Subcutaneous abdominal adipose tissue (tissue), 5 donors: Measurements from ENCODE around the gene KIFAP3.
"Not testable (repeated sequence)": the region's sequence is repeated elsewhere in the genome, so short reads cannot be mapped to it uniquely, and the experiment has no call there.

Experiments used
- H3K27ac ChIP-seq: one replicate; pipeline ENCODE4 v1.7.0; 2013; ENCODE audit warnings: low read depth, mild to moderate bottlenecking, inconsistent platforms, low read length, moderate library complexity
- H3K27me3 ChIP-seq, 5 donors: one replicate each; pipeline ENCODE4 v1.7.0; 2013; ENCODE audit warnings: low read length in 5 of 5, inconsistent platforms in 1 of 5; ENCODE audit not compliant: control insufficient read depth in 5 of 5, insufficient read depth in 4 of 5
- H3K36me3 ChIP-seq, 5 donors: one replicate each; pipeline ENCODE4 v1.7.0; 2013; ENCODE audit warnings: low read length in 5 of 5; ENCODE audit not compliant: control insufficient read depth in 5 of 5, insufficient read depth in 5 of 5
- H3K4me1 ChIP-seq, 5 donors: one replicate each; pipeline ENCODE4 v1.7.0; 2013; ENCODE audit warnings: low read length in 5 of 5, mild to moderate bottlenecking in 3 of 5, moderate library complexity in 1 of 5; ENCODE audit not compliant: control insufficient read depth in 5 of 5, insufficient read depth in 5 of 5
- H3K4me3 ChIP-seq, 5 donors: one replicate each; pipeline ENCODE4 v1.7.0; 2013; ENCODE audit warnings: low read length in 5 of 5, low read depth in 1 of 5
- H3K9ac ChIP-seq, 5 donors: one replicate each; pipeline ENCODE4 v1.7.0; 2013; ENCODE audit warnings: low read length in 5 of 5, mild to moderate bottlenecking in 4 of 5, moderate library complexity in 3 of 5
- H3K9me3 ChIP-seq, 5 donors: one replicate each; pipeline ENCODE4 v1.7.0; 2013; ENCODE audit warnings: low read length in 5 of 5; ENCODE audit not compliant: control insufficient read depth in 5 of 5
- donor health status: healthy.
- donor health status: healthy.
- donor health status: healthy.
- donor health status: healthy.
- donor health status: healthy.

Gene KIFAP3

GRCh38 chr1:170085091-170085490 is 10.6 kb upstream of the KIFAP3 start:
- H3K9me3 ChIP-seq, result no peaks in the 10 kb centered on the region
- no peak overlapping the region for H3K27ac ChIP-seq
- no peak overlapping the region for H3K4me3 ChIP-seq
- no peaks in the 10 kb centered on the region for H3K36me3 ChIP-seq
- no peaks in the 10 kb centered on the region for H3K4me1 ChIP-seq
- H3K27me3 ChIP-seq, result no peaks in the 10 kb centered on the region
- H3K9ac ChIP-seq, result no peak overlapping the region

- H3K36me3 ChIP-seq, result no peaks in the 10 kb centered on the region
- H3K9me3 ChIP-seq, result peaks cover 0 to 7% (median 3%) of the 10 kb centered on the region in 5 donors
- peaks cover 2 to 13% (median 12%) of the 10 kb centered on the region in 5 donors for H3K4me1 ChIP-seq
- no peak overlapping the region for H3K4me3 ChIP-seq
- no peaks in the 10 kb centered on the region for H3K27me3 ChIP-seq
- no peak overlapping the region for H3K9ac ChIP-seq
- H3K27ac ChIP-seq, result no peak overlapping the region
These were observed 4.2 kb upstream of the KIFAP3 start for GRCh38 chr1:170078610-170079189.

- Histone ChIP-seq H3K4me1 (peaks cover 2 to 19% (median 17%) of the 10 kb centered on the region in 5 donors), H3K9me3 (peaks cover 0 to 7% (median 3%) of the 10 kb centered on the region in 5 donors), H3K4me3 (no peak overlapping the region), H3K27me3 (no peaks in the 10 kb centered on the region), H3K27ac (no peak overlapping the region), H3K36me3 (no peaks in the 10 kb centered on the region), H3K9ac (no peak overlapping the region)
These were observed 3.4 kb upstream of the KIFAP3 start for GRCh38 chr1:170077926-170078325.

GRCh38 chr1:170076952-170077351 is 2.5 kb upstream of the KIFAP3 start:
- peaks cover 2 to 21% (median 17%) of the 10 kb centered on the region in 5 donors for H3K4me1 ChIP-seq
- H3K9ac ChIP-seq, H3K4me3 ChIP-seq, H3K36me3 ChIP-seq, H3K9me3 ChIP-seq, H3K27me3 ChIP-seq, H3K27ac ChIP-seq: not testable (repeated sequence)

DNA sequence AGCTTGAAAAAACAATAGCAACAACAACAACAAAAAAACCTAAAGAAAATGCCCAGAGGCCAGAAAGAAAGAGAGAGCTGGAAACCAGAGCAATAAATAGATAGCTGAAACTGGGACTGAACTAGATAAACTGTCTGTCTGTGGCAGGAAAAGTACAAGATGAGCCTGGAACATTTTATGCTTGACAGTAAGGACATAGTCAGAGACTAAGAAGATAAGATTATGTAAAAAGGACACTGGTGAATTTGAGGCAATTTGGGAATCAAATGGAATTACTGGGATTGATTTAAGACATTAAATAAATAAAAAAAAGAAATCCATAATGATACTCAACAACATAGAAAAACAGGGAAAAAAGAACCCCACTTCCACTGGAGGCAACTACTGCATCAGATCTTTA is 1.7 kb upstream of the KIFAP3 start:
- no peak overlapping the region for H3K27ac ChIP-seq
- no peak overlapping the region for H3K4me3 ChIP-seq
- no peaks in the 10 kb centered on the region for H3K36me3 ChIP-seq
- H3K4me1 ChIP-seq, result peaks cover 2 to 21% (median 17%) of the 10 kb centered on the region in 5 donors
- no peak overlapping the region for H3K9ac ChIP-seq
- H3K27me3 ChIP-seq, result no peaks in the 10 kb centered on the region
- H3K9me3 ChIP-seq, result peaks cover 0 to 7% (median 4%) of the 10 kb centered on the region in 5 donors

GRCh38 chr1:170075186-170075585 is 691 bp upstream of the KIFAP3 start:
- H3K4me1 ChIP-seq, result peaks cover 2 to 21% (median 17%) of the 10 kb centered on the region in 5 donors
- peak overlapping the region; percentile 51 for H3K27ac ChIP-seq
- no peaks in the 10 kb centered on the region for H3K36me3 ChIP-seq
- peak overlapping the region in 3 of 5 donors; percentile 48 to 89 (median 87) for H3K9ac ChIP-seq
- H3K4me3 ChIP-seq, result peak overlapping the region; percentile 79 to 98 (median 86)
- H3K9me3 ChIP-seq, result peaks cover 0 to 10% (median 4%) of the 10 kb centered on the region in 5 donors
- H3K27me3 ChIP-seq, result no peaks in the 10 kb centered on the region

- peak overlapping the region; percentile 73 to 97 (median 89) for H3K9ac ChIP-seq
- peaks cover 2 to 21% (median 17%) of the 10 kb centered on the region in 5 donors for H3K4me1 ChIP-seq
- peaks cover 0 to 7% (median 3%) of the 10 kb centered on the region in 5 donors for H3K9me3 ChIP-seq
These were observed 624 bp downstream of the KIFAP3 start for GRCh38 chr1:170073893-170074249.

DNA sequence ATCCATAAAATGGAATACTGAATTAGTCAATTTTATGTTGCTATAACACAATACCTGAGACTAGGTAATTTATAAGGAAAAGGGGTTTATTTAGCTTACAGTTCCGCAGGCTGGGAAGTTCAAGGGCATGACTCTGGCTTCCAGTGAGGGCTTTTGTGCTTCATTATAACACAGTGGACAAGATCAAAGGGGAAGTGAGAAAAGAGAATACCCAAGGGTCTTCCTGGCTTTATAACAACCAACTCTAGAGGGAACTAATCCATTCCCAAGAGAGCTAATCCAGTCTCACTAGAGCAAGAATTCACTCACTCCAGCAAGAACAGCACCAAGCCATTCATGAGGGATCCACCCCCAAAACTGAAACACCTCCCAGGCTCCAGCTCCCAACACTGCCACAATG is 3.1 kb downstream of the KIFAP3 start:
- no peak overlapping the region for H3K27ac ChIP-seq
- H3K4me1 ChIP-seq, result peaks cover 2 to 26% (median 17%) of the 10 kb centered on the region in 5 donors
- no peak overlapping the region for H3K9ac ChIP-seq
- H3K27me3 ChIP-seq, result no peaks in the 10 kb centered on the region
- no peak overlapping the region for H3K4me3 ChIP-seq
- H3K36me3 ChIP-seq, result no peaks in the 10 kb centered on the region
- H3K9me3 ChIP-seq, result peaks cover 0 to 6% (median 0%) of the 10 kb centered on the region in 5 donors

More at GRCh38 chr1:170073893-170074249, 624 bp downstream of the KIFAP3 start:
- no peaks in the 10 kb centered on the region for H3K36me3 ChIP-seq
- no peaks in the 10 kb centered on the region for H3K27me3 ChIP-seq
- peak overlapping the region; percentile 72 for H3K27ac ChIP-seq
- H3K4me3 ChIP-seq, result peak overlapping the region; percentile 82 to 98 (median 91)

- no peak overlapping the region for H3K4me3 ChIP-seq
- H3K27me3 ChIP-seq, result no peaks in the 10 kb centered on the region
- peaks cover 0 to 6% (median 0%) of the 10 kb centered on the region in 5 donors for H3K9me3 ChIP-seq
- H3K27ac ChIP-seq, result no peak overlapping the region
- H3K4me1 ChIP-seq, result peaks cover 1 to 17% (median 6%) of the 10 kb centered on the region in 5 donors
- no peaks in the 10 kb centered on the region for H3K36me3 ChIP-seq
- no peak overlapping the region for H3K9ac ChIP-seq
These were observed 5.6 kb downstream of the KIFAP3 start for GRCh38 chr1:170068923-170069322.

DNA sequence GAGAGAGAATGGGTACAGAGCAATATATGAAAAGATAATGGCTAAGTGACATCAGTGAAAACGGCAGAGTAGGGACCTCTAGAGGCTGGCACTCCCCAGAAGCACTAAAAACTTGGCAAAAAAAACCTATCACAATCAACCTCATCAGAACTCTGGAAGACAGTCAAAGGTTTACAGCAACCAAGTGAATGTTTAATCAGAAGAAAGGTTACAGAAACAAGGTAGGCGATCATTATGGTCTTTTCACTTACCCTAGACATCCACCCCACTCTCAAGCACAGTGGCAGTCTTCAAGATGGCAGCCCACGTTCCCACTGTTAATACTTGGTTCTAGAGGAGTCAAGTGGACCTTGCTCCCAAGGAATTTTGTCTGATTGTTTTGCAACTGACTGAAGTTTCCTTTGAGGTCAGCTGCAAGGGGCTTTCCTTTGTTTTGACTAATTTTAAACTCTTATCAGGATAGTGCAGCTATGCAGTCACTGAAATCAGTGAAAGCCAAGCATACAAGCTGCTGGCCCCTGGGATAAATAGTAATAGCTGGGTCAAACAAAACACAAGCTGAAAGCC is 7.2 kb downstream of the KIFAP3 start:
- peaks cover 0 to 4% (median 0%) of the 10 kb centered on the region in 5 donors for H3K4me1 ChIP-seq
- no peak overlapping the region for H3K27ac ChIP-seq

More for the DNA sequence above, 7.2 kb downstream of the KIFAP3 start:
- H3K36me3 ChIP-seq, result no peaks in the 10 kb centered on the region
- H3K9me3 ChIP-seq, result peaks cover 0 to 6% (median 0%) of the 10 kb centered on the region in 5 donors
- no peaks in the 10 kb centered on the region for H3K27me3 ChIP-seq
- H3K4me3 ChIP-seq, result no peak overlapping the region
- no peak overlapping the region for H3K9ac ChIP-seq
